ENCODE measurements around the gene ASF1B.
"Not testable (repeated sequence)": the region's sequence is repeated elsewhere in the genome, so short reads cannot be mapped to it uniquely, and the experiment has no call there.

ASF1B gene

GRCh38 chr19:14158276-14159023, 22.1 kb upstream of the ASF1B start:
- DNase-seq = no peak

GRCh38 chr19:14156971-14157717, 20.8 kb upstream of the ASF1B start:
- no peak for DNase-seq

GRCh38 chr19:14156122-14156521, 19.7 kb upstream of the ASF1B start:
- no peak for DNase-seq

GRCh38 chr19:14155371-14155770, 19.0 kb upstream of the ASF1B start:
- no peak for DNase-seq

GRCh38 chr19:14152713-14153112, 16.3 kb upstream of the ASF1B start:
- no peak for DNase-seq

GRCh38 chr19:14150770-14151661, 14.6 kb upstream of the ASF1B start:
- DNase-seq = no peak

- no peak for DNase-seq
Observed at GRCh38 chr19:14150041-14150769, 13.8 kb upstream of the ASF1B start.

GRCh38 chr19:14149509-14149994, 13.2 kb upstream of the ASF1B start:
- no peak for DNase-seq

GRCh38 chr19:14148751-14149410, 12.5 kb upstream of the ASF1B start:
- DNase-seq = no peak

- no peak for DNase-seq
Observed at GRCh38 chr19:14147797-14148605, 11.6 kb upstream of the ASF1B start.

- no peak for DNase-seq
Observed at GRCh38 chr19:14146789-14147216, 10.4 kb upstream of the ASF1B start.

GRCh38 chr19:14146169-14146568, 9.8 kb upstream of the ASF1B start:
- DNase-seq = not testable (repeated sequence)

- DNase-seq = no peak
Observed at GRCh38 chr19:14145381-14145780, 9.0 kb upstream of the ASF1B start.

GRCh38 chr19:14142262-14143190, 6.1 kb upstream of the ASF1B start:
- DNase-seq = no peak

GRCh38 chr19:14141041-14141440, 4.7 kb upstream of the ASF1B start:
- no peak for DNase-seq

- no peak for DNase-seq
Observed at GRCh38 chr19:14139944-14140343, 3.6 kb upstream of the ASF1B start.

GRCh38 chr19:14138576-14139265, 2.3 kb upstream of the ASF1B start:
- no peak for DNase-seq

GRCh38 chr19:14135985-14136508, 342 bp downstream of the ASF1B start:
- DNase-seq = no peak

- DNase-seq = no peak
Observed at GRCh38 chr19:14135355-14135754, 1.0 kb downstream of the ASF1B start.

Data from NCI-H1048 (cell line).